OCI-LY7 (cell line): Measurements from ENCODE around the gene KCTD4.
"Not testable (repeated sequence)": the region's sequence is repeated elsewhere in the genome, so short reads cannot be mapped to it uniquely, and the experiment has no call there.

Experiments used
- CTCF ChIP-seq: fragments of 200-600 bp; sonication (generic); conservative IDR thresholded peaks from 2 replicates; pipeline ENCODE4 v1.5.1; 2014; ENCODE audit warnings: mild to moderate bottlenecking, antibody characterized with exemption, low read length, moderate library complexity, mixed read lengths
- EZH2phosphoT487 ChIP-seq: fragments of 200-600 bp; sonication (generic); IDR thresholded peaks from 2 replicates; pipeline ENCODE4 v1.6.1; 2018; ENCODE audit warnings: low read depth, borderline replicate concordance, mild to moderate bottlenecking, mixed run types, antibody characterized with exemption, low read length, moderate library complexity, mixed read lengths

GRCh38 chr13:45189077-45189476, 11.8 kb downstream of the KCTD4 start:
- not testable (repeated sequence) for TF ChIP-seq CTCF, EZH2phosphoT487
